Measurements from ENCODE around the gene ZDHHC6.
"Not testable (repeated sequence)": the region's sequence is repeated elsewhere in the genome, so short reads cannot be mapped to it uniquely, and the experiment has no call there.

The ZDHHC6 gene, protein sequence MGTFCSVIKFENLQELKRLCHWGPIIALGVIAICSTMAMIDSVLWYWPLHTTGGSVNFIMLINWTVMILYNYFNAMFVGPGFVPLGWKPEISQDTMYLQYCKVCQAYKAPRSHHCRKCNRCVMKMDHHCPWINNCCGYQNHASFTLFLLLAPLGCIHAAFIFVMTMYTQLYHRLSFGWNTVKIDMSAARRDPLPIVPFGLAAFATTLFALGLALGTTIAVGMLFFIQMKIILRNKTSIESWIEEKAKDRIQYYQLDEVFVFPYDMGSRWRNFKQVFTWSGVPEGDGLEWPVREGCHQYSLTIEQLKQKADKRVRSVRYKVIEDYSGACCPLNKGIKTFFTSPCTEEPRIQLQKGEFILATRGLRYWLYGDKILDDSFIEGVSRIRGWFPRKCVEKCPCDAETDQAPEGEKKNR

GRCh38 chr10:112446855-112447619 lies at the start of gene ZDHHC6, which contains the start of gene VTI1A:
Gene ZDHHC6 (minus strand): TSS chr10:112446914. CDS start chr10:112445436, 1,478 bp downstream.
Gene VTI1A (plus strand): TSS chr10:112447215. CDS start chr10:112447374, 159 bp downstream.
- peak; percentile 92 to 93 for ATAC-seq

DNA sequence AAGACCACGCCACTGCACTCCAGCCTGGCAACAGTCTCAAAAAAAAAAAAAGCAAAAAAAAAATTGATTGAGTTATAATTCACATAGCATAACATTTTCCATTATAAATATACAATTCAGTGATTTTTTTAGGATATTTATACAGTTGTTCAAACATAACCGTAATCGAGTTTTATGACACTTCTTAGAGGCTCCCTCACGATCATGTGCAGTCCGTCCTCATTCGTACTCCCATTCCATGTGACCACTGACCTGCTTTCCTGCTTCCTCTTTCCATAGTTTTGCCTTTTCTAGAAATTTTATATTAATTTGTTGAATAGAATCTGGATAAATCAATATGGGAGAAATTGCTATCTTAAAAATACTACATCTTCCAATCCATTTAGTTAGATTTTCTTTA lies 46.0 kb upstream of the ZDHHC6 start:
- ATAC-seq: no peak

DNA sequence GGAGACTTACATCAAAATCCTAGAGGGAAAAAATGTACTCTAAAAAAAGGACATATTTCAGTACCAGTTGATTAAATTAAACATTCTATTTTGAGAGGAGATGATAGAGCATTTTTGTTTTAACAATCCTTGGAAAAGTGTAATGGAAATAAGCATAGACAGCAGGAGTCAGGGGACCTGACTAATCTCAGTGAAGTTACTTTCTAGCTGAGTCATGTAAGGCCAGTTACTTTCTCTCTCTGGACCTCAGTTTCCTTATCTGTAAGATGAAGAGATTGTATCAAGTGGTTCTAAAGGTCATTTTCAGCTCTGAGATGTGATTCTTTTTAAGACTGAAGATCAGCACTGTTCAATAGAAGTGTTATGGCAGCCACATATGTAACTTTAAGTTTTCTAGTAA lies 44.4 kb upstream of the ZDHHC6 start:
- ATAC-seq: no peak

GRCh38 chr10:112490545-112490944 lies 43.8 kb upstream of the ZDHHC6 start:
- no peak for ATAC-seq

DNA sequence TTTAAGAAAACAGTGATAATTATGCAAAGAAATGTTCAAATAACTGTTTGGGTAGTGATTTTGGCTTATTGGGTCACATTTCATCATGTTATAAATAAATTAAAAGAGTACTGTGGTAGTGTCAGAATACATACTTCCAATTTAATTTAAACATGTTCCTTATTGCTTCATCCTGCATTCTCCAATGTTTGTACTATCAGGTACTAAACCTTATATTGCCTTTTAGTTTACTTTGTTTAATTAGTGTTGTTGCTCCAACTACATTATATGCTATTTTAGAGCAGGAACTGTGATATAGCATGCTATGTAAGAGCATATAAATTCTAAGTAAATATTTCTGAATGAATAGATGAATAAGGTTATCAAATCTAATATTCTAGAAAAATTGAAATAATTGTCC lies 41.2 kb upstream of the ZDHHC6 start:
- ATAC-seq: no peak

- no peak for ATAC-seq
Observed at GRCh38 chr10:112484399-112484798, 37.7 kb upstream of the ZDHHC6 start.

- ATAC-seq: no peak
Observed at GRCh38 chr10:112481602-112482001, 34.9 kb upstream of the ZDHHC6 start.

DNA sequence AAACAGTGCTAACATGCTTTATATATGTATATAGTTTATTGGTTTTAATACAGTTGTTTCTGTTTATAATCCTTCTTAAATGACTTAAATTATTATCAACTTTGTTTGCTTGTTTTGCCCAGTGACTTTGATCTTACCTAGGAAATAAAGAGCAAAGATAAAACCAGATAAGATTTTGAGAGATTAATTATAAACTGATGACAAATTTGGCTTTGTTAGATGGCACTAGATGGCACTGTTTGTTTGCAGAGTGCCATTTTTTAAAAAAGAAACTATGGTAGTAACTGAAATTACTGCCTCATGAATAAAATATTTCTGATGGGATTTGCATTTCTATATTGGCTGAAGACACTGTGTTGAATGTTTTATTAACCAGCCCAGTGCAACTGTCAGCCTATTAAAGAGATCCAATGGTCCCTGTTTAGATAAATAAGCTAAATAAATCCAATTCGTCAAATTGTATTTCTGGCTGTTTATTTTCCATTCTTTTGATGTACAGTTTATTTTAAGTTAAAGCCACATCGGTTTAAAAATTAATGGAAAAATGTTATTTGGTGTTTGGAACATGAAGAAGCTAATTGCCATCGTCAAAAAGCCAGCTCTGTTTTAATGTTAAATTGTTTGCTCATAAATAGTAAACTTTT lies 29.0 kb upstream of the ZDHHC6 start:
- ATAC-seq: no peak

- peak; percentile 38 to 41 for ATAC-seq
Observed at GRCh38 chr10:112471878-112472487, 25.3 kb upstream of the ZDHHC6 start.

- ATAC-seq: no peak
Observed at GRCh38 chr10:112467541-112468075, 20.9 kb upstream of the ZDHHC6 start.

- ATAC-seq: no peak
Observed at GRCh38 chr10:112466802-112467201, 20.1 kb upstream of the ZDHHC6 start.

- ATAC-seq: peak in 1 of 2 donors; percentile 35
Observed at GRCh38 chr10:112465299-112465883, 18.7 kb upstream of the ZDHHC6 start.

DNA sequence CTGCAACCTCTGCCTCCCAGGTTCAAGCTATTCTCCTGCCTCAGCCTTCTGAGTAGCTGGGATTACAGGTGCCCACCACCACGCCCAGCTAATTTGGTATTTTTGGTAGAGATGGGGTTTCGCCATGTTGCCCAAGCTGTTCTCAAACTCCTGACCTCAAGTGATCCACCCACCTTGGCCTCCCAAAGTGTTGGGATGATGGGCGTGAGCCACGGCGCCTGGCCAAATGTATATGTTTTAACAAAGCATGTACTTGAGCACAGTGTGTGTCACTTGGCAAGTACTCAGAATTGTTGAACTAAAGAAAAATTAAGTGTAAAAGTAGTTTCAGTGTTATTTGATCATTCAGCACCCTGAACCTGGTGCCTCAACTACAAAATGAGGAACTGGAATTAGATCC lies 17.4 kb upstream of the ZDHHC6 start:
- ATAC-seq: not testable (repeated sequence)

- ATAC-seq: peak; percentile 81 to 89
Observed at GRCh38 chr10:112461029-112461887, 14.5 kb upstream of the ZDHHC6 start.

DNA sequence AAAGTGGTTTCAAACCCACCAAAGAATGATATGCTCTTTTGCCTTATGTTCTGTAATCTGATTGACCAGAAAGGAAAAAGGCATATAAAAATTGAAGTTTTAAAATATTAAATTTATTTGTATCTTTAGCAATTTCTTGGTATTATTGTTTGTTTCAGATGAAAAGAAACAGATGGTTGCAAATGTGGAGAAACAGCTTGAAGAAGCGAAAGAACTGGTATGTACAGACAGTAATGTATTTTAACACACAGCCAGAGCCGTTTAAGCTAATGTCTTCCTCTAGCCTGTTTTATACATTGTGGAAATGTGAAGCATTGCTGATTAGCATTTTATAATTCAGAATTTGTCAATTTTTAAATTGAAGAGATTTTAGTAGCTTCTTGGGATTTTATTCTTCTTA lies 13.7 kb upstream of the ZDHHC6 start:
- no peak for ATAC-seq

DNA sequence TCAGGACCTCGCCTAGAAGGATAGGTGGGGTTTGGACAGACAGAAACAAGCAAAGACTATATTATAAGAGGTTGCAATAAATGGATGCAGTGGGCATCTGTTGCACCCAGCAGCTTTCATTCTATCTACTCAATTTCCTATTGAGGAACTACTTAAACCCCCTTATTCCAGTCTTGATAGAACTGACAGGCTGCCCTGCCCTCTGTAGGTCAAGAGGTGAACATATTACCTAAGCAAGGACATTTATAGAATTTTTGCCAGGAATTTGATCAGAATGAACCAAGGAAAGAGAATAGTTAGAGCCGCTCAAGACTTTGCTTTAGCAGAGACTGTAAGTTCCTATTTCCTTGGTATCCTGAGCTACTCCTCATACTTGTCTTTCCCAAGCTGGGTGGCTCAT lies 9.8 kb upstream of the ZDHHC6 start:
- ATAC-seq: no peak

- ATAC-seq: no peak
Observed at GRCh38 chr10:112454910-112455779, 8.4 kb upstream of the ZDHHC6 start.

DNA sequence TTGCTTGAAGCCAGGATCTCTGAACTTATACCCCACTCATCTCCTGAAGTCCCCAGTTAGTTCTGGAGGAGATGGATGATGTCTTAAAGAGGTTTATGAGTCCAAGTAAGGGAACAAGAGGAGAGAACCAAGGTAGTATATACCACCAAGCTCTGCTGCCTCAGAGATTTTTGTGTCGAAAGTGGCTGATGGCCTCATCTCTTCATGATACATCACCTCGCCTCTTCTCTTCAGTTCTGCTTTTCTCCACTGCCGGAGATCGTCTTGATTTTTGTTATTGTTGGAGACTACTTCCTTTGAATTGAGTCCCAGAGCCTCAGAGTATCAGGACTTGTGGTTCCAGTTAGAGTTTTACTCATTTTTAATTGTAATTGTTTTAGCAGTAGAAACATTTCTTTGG lies 2.2 kb upstream of the ZDHHC6 start:
- ATAC-seq: no peak

DNA sequence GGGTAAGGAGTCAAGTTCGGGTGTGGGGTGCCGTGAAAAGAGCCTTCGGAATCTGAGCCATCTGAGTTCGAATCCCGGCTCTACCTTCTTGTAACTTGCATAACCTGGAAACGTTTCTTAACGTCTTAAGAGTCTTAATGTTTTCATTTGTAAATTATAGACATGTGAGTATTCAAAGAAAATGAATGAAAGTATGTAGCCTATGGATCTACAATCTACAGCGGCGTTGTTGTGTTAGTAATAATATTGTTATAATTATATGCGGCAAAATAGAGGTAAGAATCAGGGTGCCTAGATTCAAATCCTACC lies 860 bp upstream of the ZDHHC6 start:
- ATAC-seq: no peak

Measured in activated CD4-positive, CD25-positive, alpha-beta regulatory T cell treated with anti-CD3 and anti-CD28 coated beads, Interleukin-2, amount 50 U/mL, for 24 hours (primary cell).